HCT116 (cell line): ENCODE results near the gene TRPM7. TPM values are rescaled to one million over a fixed set of nuclear protein-coding genes. Genes with fewer than 3 reads are reported as not detected.

ENCODE experiments used
- ATAC-seq: fragments of 200-7000 bp; cut with Tn5 transposase; 2 replicates; pipeline ENCODE4 v1.9.1; 2020; ENCODE audit warnings: mild to moderate bottlenecking, moderate library complexity
- BruUV-seq: library from RNA; stranded (reverse); fragments of 400-500 nt; replicated peaks from 2 replicates; lab custom pipeline; 2021; lab: Mats Ljungman, UMichigan
- CTCF ChIA-PET: fragments of 300-600 bp; sonication (Branson Sonifier 250); formaldehyde crosslinking; loops from one replicate; lab custom pipeline; 2021; ENCODE audit warnings: antibody characterized with exemption; lab: Charles Lee
- POLR2A ChIA-PET: fragments of 300-600, 350-600 bp; sonication (Branson Sonifier 250); formaldehyde crosslinking; loops from one replicate; lab custom pipeline; 2021; ENCODE audit warnings: antibody characterized with exemption; lab: Charles Lee
- RAD21 ChIA-PET, 2 experiments: fragments of 300-600 bp; sonication (Branson Sonifier 250); formaldehyde crosslinking; loops; one replicate each; lab custom pipeline; 2023; ENCODE audit warnings: low total read pairs in 2 of 2; ENCODE audit not compliant: uncharacterized antibody in 2 of 2, unreplicated experiment in 2 of 2, low non-redundant PET in 1 of 2; lab: Charles Lee
- DNase-seq: peaks from one replicate; pipeline ENCODE4 v3.0.0-alpha.2; 2010; ENCODE audit warnings: low read depth, low spot score
- H2AFZ ChIP-seq: fragments of 200-600 bp; shearing (Covaris generic), sonication (generic); 2 replicates; pipeline ENCODE4 v1.6.1; 2017; ENCODE audit warnings: low read depth, mixed run types, mixed read lengths, antibody characterized with exemption, low read length; ENCODE audit not compliant: poor library complexity, severe bottlenecking
- H3K27ac ChIP-seq: 2 replicates; pipeline ENCODE4 v1.5.1; 2012; ENCODE audit warnings: low read depth, low read length
- H3K27me3 ChIP-seq: fragments of 200-600 bp; sonication (generic); 2 replicates; pipeline ENCODE4 v1.6.1; 2016; ENCODE audit warnings: mixed run types, low read length, mixed read lengths; ENCODE audit not compliant: insufficient read depth
- H3K36me3 ChIP-seq, 2 experiments: fragments of 200-500 bp in 1 of 2; fragments of 200-600 bp in 1 of 2; sonication (Bioruptor generic) in 1 of 2; sonication (generic) in 1 of 2; 2 replicates each; pipeline versions ENCODE4 v1.5.1 to v1.6.1; 2014 to 2016; ENCODE audit warnings: low read length in 2 of 2, inconsistent platforms in 1 of 2, mixed read lengths in 1 of 2, mixed run types in 1 of 2; ENCODE audit not compliant: insufficient read depth in 2 of 2, control insufficient read depth in 1 of 2
- H3K4me1 ChIP-seq, 2 experiments: fragments of 200-600 bp in 1 of 2; sonication (generic) in 1 of 2; 2 replicates each; pipeline versions ENCODE4 v1.5.1 to v1.6.1; 2012 to 2017; ENCODE audit warnings: low read length in 2 of 2, inconsistent platforms in 1 of 2, mild to moderate bottlenecking in 1 of 2, mixed read lengths in 1 of 2, mixed run types in 1 of 2, moderate library complexity in 1 of 2; ENCODE audit not compliant: insufficient read depth in 2 of 2, control insufficient read depth in 1 of 2
- H3K4me2 ChIP-seq: fragments of 200-600 bp; sonication (generic); 2 replicates; pipeline ENCODE4 v1.6.1; 2017; ENCODE audit warnings: mixed run types, low read length, mixed read lengths
- H3K4me3 ChIP-seq, 2 experiments: fragments of 200-600 bp in 1 of 2; sonication (generic) in 1 of 2; replicated peaks in 1 of 2; 2 replicates each; pipeline ENCODE4 v1.5.1; 2011 to 2016; ENCODE audit warnings: low read length in 2 of 2, control low read depth in 1 of 2, low read depth in 1 of 2, mild to moderate bottlenecking in 1 of 2, mixed read lengths in 1 of 2, mixed run types in 1 of 2
- H3K79me2 ChIP-seq: fragments of 200-600 bp; sonication (generic); 2 replicates; pipeline ENCODE4 v1.6.1; 2017; ENCODE audit warnings: mild to moderate bottlenecking, mixed run types, low read length, moderate library complexity, mixed read lengths; ENCODE audit not compliant: insufficient read depth
- H3K9ac ChIP-seq: fragments of 200-600 bp; sonication (generic); 2 replicates; pipeline ENCODE4 v1.6.1; 2016; ENCODE audit warnings: low read length, mixed read lengths
- H3K9me2 ChIP-seq: fragments of 200-600 bp; sonication (generic), shearing (Covaris generic); 2 replicates; pipeline ENCODE4 v1.6.1; 2017; ENCODE audit warnings: mixed run types, mild to moderate bottlenecking, moderate library complexity; ENCODE audit not compliant: insufficient read depth
- H3K9me3 ChIP-seq, 2 experiments: fragments of 200-500 bp in 1 of 2; fragments of 200-600 bp in 1 of 2; sonication (Bioruptor generic) in 1 of 2; sonication (generic) in 1 of 2; 2 replicates each; pipeline ENCODE4 v1.6.1; 2014 to 2017; ENCODE audit warnings: low read length in 2 of 2, mixed read lengths in 2 of 2, inconsistent platforms in 1 of 2, low read depth in 1 of 2, mild to moderate bottlenecking in 1 of 2, mixed run types in 1 of 2, moderate library complexity in 1 of 2; ENCODE audit not compliant: control insufficient read depth in 1 of 2, insufficient read depth in 1 of 2
- H4K20me1 ChIP-seq: fragments of 200-600 bp; sonication (generic), shearing (Covaris generic); 2 replicates; pipeline ENCODE4 v1.6.1; 2017; ENCODE audit warnings: mixed run types, mild to moderate bottlenecking, moderate library complexity; ENCODE audit not compliant: insufficient read depth
- CTCF ChIP-seq, 3 experiments: fragments of 200-600 bp in 1 of 3; sonication (generic) in 1 of 3; IDR thresholded peaks in 2 of 3; conservative IDR thresholded peaks in 1 of 3; 2 replicates each; pipeline ENCODE4 v1.5.1; 2012 to 2017; ENCODE audit warnings: low read depth in 2 of 3, low read length in 2 of 3, antibody characterized with exemption in 1 of 3, borderline replicate concordance in 1 of 3, control low read depth in 1 of 3, mild to moderate bottlenecking in 1 of 3, mixed read lengths in 1 of 3, mixed run types in 1 of 3, moderate library complexity in 1 of 3; ENCODE audit not compliant: insufficient read depth in 1 of 3
- EGR1 ChIP-seq: IDR thresholded peaks from 2 replicates; pipeline ENCODE4 v1.6.1; 2012; ENCODE audit warnings: low read depth
- FOSL1 ChIP-seq: IDR thresholded peaks from 2 replicates; pipeline ENCODE4 v1.6.1; 2012; ENCODE audit warnings: low read depth
- SP1 ChIP-seq: IDR thresholded peaks from 2 replicates; pipeline ENCODE4 v1.6.1; 2012; ENCODE audit warnings: low read depth
- SRF ChIP-seq: IDR thresholded peaks from 2 replicates; pipeline ENCODE4 v1.6.1; 2012; ENCODE audit warnings: low read depth
- TCF7L2 ChIP-seq: IDR thresholded peaks from 2 replicates; pipeline ENCODE4 v1.7.0; 2011; ENCODE audit warnings: borderline replicate concordance, inconsistent platforms; ENCODE audit not compliant: insufficient read depth, insufficient read length; ENCODE audit errors: extremely low read depth
- ZBTB33 ChIP-seq: IDR thresholded peaks from 2 replicates; pipeline ENCODE4 v1.6.1; 2011; ENCODE audit warnings: mild to moderate bottlenecking, low read length, moderate library complexity; ENCODE audit not compliant: insufficient replicate concordance; ENCODE audit errors: extremely low read depth
- ZFX ChIP-seq: fragments of 450-650 bp; IDR thresholded peaks from 2 replicates; pipeline ENCODE4 v1.6.1; 2017
- ZNF274 ChIP-seq: fragments of 200-500 bp; sonication (Bioruptor generic); IDR thresholded peaks from 2 replicates; pipeline ENCODE4 v1.6.1; 2014; ENCODE audit warnings: mild to moderate bottlenecking, low read depth, low read length, inconsistent platforms
- intact Hi-C: fragments of 100-400 bp; cut with micrococcal nuclease; formaldehyde crosslinking; loops from 2 replicates; pipeline ENCODE4 v1.10.0; 2022
- total RNA-seq: library from RNA; stranded (reverse); gene quantifications from one replicate; pipeline ENCODE4 v1.2.1, GENCODE V29; 2021; ENCODE audit not compliant: unreplicated experiment
- TF ChIP-seq, protein P1 (sequence below): IDR thresholded peaks from 2 replicates; pipeline ENCODE4 v1.6.1; 2012
- TF ChIP-seq, protein P2 (sequence below): IDR thresholded peaks from 2 replicates; pipeline ENCODE4 v1.6.1; 2012; ENCODE audit warnings: low read depth

Gene TRPM7
- total RNA-seq, 1 experiment from 2014 or later: 26.3 TPM

DNA sequence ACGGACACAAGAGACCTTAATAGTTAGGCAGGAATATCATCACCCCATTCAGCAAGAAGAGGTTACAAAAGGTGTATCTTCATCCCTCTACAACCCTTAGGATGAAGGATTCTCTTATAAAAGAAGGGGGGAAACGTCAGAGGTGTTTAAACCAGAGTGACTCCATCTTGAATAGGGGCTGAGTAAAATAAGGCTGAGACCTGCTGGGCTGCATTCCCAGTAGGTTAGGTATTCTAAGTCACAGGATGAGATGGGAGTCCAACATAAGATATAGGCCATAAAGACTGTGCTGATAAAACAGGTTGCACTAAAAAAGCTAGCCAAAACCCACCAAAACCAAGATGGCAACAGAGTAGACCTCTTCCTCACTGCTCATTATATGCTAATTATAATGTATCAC is 16.5 kb downstream of the TRPM7 start:
- ATAC-seq (no peak), DNase-seq (no peak)
- intact Hi-C loops: no loop called here
- no peaks in the 10 kb centered on the region for H3K9me3 ChIP-seq
- H3K4me3 ChIP-seq: no peak overlapping the region
- H3K27me3 ChIP-seq: no peaks in the 10 kb centered on the region
- RAD21 ChIA-PET: no interaction called here
- H3K79me2 ChIP-seq: peaks cover 95% of the 10 kb centered on the region
- no peak overlapping the region for H3K27ac ChIP-seq
- no peak overlapping the region for H3K9ac ChIP-seq
- TF ChIP-seq, protein P1, sequence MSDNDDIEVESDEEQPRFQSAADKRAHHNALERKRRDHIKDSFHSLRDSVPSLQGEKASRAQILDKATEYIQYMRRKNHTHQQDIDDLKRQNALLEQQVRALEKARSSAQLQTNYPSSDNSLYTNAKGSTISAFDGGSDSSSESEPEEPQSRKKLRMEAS: no peak
- TF ChIP-seq TCF7L2 (no peak), ZFX (no peak), FOSL1 (no peak)
- H2AFZ ChIP-seq: no peak overlapping the region
- H3K4me1 ChIP-seq: no peaks in the 10 kb centered on the region
- no peaks in the 10 kb centered on the region for H3K9me2 ChIP-seq
- no peak overlapping the region for H3K4me2 ChIP-seq
- no TSS peak for BruUV-seq
- CTCF ChIA-PET: no interaction called here
- POLR2A ChIA-PET: no interaction called here
- H4K20me1 ChIP-seq: no peaks in the 10 kb centered on the region
- peaks cover 3% of the 10 kb centered on the region in 2 experiments; a peak in 1 of 4 replicates for H3K36me3 ChIP-seq

DNA sequence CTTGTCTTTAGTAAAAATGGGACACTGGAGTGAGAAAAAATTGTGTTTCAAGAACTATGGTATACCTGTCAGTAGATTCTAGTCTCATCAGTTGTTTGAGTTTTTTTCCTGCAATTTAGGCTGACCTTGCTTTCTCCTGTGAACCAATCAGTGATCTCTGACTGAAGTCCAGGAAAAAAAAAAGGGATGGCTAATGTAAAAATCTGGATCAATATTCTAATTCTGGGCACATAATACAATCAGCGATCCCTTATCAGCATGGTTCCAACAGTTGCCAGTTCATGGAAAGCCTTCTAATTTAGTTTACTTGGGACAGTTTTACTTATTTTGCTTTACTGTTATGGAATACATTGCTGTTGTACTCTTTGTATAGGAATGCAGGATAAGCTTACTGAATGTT is 17.0 kb downstream of the TRPM7 start:
- peaks cover 1 to 3% of the 10 kb centered on the region in 2 experiments; a peak in 1 of 4 replicates for H3K36me3 ChIP-seq
- CTCF ChIA-PET: no interaction called here
- no peak overlapping the region for H3K9ac ChIP-seq
- H4K20me1 ChIP-seq: no peaks in the 10 kb centered on the region
- BruUV-seq: no TSS peak
- H3K27ac ChIP-seq: no peak overlapping the region
- RAD21 ChIA-PET: no interaction called here
- no peaks in the 10 kb centered on the region for H3K9me2 ChIP-seq
- TF ChIP-seq, protein P1: no peak
- TF ChIP-seq ZBTB33 (no peak), EGR1 (no peak), SP1 (no peak), ZNF274 (no peak), CTCF (IDR thresholded peaks at IDR 0.05 in 2 of 3, conservative IDR thresholded peaks at IDR 0.05 in 1 of 3; ENCODE audit: borderline replicate concordance in 1 of 3, insufficient read depth in 1 of 3, low read depth in 2 of 3, low read length in 2 of 3) (no peak), SRF (no peak)
- TF ChIP-seq, protein P2, sequence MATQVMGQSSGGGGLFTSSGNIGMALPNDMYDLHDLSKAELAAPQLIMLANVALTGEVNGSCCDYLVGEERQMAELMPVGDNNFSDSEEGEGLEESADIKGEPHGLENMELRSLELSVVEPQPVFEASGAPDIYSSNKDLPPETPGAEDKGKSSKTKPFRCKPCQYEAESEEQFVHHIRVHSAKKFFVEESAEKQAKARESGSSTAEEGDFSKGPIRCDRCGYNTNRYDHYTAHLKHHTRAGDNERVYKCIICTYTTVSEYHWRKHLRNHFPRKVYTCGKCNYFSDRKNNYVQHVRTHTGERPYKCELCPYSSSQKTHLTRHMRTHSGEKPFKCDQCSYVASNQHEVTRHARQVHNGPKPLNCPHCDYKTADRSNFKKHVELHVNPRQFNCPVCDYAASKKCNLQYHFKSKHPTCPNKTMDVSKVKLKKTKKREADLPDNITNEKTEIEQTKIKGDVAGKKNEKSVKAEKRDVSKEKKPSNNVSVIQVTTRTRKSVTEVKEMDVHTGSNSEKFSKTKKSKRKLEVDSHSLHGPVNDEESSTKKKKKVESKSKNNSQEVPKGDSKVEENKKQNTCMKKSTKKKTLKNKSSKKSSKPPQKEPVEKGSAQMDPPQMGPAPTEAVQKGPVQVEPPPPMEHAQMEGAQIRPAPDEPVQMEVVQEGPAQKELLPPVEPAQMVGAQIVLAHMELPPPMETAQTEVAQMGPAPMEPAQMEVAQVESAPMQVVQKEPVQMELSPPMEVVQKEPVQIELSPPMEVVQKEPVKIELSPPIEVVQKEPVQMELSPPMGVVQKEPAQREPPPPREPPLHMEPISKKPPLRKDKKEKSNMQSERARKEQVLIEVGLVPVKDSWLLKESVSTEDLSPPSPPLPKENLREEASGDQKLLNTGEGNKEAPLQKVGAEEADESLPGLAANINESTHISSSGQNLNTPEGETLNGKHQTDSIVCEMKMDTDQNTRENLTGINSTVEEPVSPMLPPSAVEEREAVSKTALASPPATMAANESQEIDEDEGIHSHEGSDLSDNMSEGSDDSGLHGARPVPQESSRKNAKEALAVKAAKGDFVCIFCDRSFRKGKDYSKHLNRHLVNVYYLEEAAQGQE: no peak
- no peak for ATAC-seq
- H3K4me2 ChIP-seq: no peak overlapping the region
- intact Hi-C loops: no loop called here
- POLR2A ChIA-PET: no interaction called here
- DNase-seq: no peak
- H3K4me1 ChIP-seq: no peaks in the 10 kb centered on the region
- H3K27me3 ChIP-seq: no peaks in the 10 kb centered on the region
- no peak overlapping the region for H3K4me3 ChIP-seq
- H3K9me3 ChIP-seq: no peaks in the 10 kb centered on the region
- no peak overlapping the region for H2AFZ ChIP-seq
- H3K79me2 ChIP-seq: peaks cover 95% of the 10 kb centered on the region
